HL-60 (cell line): ENCODE measurements around the gene YWHAQ.

Experiments used
- DNase-seq, 2 experiments: peaks; one replicate each; pipeline ENCODE4 v3.0.0-alpha.2; 2010 to 2020; ENCODE audit warnings: low read depth in 1 of 2, low spot score in 1 of 2
- H3K27ac ChIP-seq: fragments of 250-450 bp; sonication (Bioruptor Pico); replicated peaks from 2 replicates; pipeline ENCODE4 v1.5.1; 2020; ENCODE audit warnings: mild to moderate bottlenecking, moderate library complexity
- H3K27me3 ChIP-seq: fragments of 250-450 bp; sonication (Bioruptor Pico); 2 replicates; pipeline ENCODE4 v1.5.1; 2021; ENCODE audit warnings: mild to moderate bottlenecking, moderate library complexity; ENCODE audit not compliant: insufficient read depth, poor library complexity, severe bottlenecking
- H3K4me3 ChIP-seq: replicated peaks from 2 replicates; pipeline ENCODE4 v1.5.1; 2011; ENCODE audit warnings: mild to moderate bottlenecking, control low read depth, low read length; ENCODE audit not compliant: insufficient read depth
- GABPA ChIP-seq: IDR thresholded peaks from 2 replicates; pipeline ENCODE4 v1.6.1; 2012; ENCODE audit warnings: low read depth
- POLR2AphosphoS5 ChIP-seq: IDR thresholded peaks from 2 replicates; pipeline ENCODE4 v1.6.1; 2012; ENCODE audit warnings: low read depth
- SPI1 ChIP-seq: IDR thresholded peaks from 2 replicates; pipeline ENCODE4 v1.6.1; 2012; ENCODE audit warnings: low read depth, mild to moderate bottlenecking, borderline replicate concordance
- TF ChIP-seq, protein P1 (sequence below): IDR thresholded peaks from 2 replicates; pipeline ENCODE4 v1.6.1; 2012; ENCODE audit warnings: low read depth; ENCODE audit not compliant: insufficient replicate concordance
- TF ChIP-seq, protein P2 (sequence below): IDR thresholded peaks from one replicate; pipeline ENCODE4 v1.5.1; 2011; ENCODE audit warnings: low read length, control low read depth, inconsistent platforms; ENCODE audit not compliant: insufficient read depth

YWHAQ gene

GRCh38 chr2:9594366-9595054 lies 36.3 kb downstream of the YWHAQ start:
- Histone ChIP-seq H3K27me3 (no peaks in the 10 kb centered on the region), H3K27ac (no peak overlapping the region), H3K4me3 (no peak overlapping the region)
- TF ChIP-seq SPI1: no peak
- TF ChIP-seq, protein P1, sequence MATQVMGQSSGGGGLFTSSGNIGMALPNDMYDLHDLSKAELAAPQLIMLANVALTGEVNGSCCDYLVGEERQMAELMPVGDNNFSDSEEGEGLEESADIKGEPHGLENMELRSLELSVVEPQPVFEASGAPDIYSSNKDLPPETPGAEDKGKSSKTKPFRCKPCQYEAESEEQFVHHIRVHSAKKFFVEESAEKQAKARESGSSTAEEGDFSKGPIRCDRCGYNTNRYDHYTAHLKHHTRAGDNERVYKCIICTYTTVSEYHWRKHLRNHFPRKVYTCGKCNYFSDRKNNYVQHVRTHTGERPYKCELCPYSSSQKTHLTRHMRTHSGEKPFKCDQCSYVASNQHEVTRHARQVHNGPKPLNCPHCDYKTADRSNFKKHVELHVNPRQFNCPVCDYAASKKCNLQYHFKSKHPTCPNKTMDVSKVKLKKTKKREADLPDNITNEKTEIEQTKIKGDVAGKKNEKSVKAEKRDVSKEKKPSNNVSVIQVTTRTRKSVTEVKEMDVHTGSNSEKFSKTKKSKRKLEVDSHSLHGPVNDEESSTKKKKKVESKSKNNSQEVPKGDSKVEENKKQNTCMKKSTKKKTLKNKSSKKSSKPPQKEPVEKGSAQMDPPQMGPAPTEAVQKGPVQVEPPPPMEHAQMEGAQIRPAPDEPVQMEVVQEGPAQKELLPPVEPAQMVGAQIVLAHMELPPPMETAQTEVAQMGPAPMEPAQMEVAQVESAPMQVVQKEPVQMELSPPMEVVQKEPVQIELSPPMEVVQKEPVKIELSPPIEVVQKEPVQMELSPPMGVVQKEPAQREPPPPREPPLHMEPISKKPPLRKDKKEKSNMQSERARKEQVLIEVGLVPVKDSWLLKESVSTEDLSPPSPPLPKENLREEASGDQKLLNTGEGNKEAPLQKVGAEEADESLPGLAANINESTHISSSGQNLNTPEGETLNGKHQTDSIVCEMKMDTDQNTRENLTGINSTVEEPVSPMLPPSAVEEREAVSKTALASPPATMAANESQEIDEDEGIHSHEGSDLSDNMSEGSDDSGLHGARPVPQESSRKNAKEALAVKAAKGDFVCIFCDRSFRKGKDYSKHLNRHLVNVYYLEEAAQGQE: no peak
- no peak for TF ChIP-seq GABPA
- TF ChIP-seq, protein P2, sequence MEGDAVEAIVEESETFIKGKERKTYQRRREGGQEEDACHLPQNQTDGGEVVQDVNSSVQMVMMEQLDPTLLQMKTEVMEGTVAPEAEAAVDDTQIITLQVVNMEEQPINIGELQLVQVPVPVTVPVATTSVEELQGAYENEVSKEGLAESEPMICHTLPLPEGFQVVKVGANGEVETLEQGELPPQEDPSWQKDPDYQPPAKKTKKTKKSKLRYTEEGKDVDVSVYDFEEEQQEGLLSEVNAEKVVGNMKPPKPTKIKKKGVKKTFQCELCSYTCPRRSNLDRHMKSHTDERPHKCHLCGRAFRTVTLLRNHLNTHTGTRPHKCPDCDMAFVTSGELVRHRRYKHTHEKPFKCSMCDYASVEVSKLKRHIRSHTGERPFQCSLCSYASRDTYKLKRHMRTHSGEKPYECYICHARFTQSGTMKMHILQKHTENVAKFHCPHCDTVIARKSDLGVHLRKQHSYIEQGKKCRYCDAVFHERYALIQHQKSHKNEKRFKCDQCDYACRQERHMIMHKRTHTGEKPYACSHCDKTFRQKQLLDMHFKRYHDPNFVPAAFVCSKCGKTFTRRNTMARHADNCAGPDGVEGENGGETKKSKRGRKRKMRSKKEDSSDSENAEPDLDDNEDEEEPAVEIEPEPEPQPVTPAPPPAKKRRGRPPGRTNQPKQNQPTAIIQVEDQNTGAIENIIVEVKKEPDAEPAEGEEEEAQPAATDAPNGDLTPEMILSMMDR: no peak
- TF ChIP-seq POLR2AphosphoS5: no peak
- DNase-seq: no peak

- no peak for DNase-seq
- TF ChIP-seq, protein P2: no peak
- TF ChIP-seq SPI1: no peak
- TF ChIP-seq POLR2AphosphoS5: no peak
- no peak for TF ChIP-seq GABPA
- TF ChIP-seq, protein P1: no peak
- Histone ChIP-seq H3K4me3 (no peak overlapping the region), H3K27me3 (no peaks in the 10 kb centered on the region), H3K27ac (no peak overlapping the region)
These were observed 36.9 kb downstream of the YWHAQ start for GRCh38 chr2:9593925-9594324.

DNA sequence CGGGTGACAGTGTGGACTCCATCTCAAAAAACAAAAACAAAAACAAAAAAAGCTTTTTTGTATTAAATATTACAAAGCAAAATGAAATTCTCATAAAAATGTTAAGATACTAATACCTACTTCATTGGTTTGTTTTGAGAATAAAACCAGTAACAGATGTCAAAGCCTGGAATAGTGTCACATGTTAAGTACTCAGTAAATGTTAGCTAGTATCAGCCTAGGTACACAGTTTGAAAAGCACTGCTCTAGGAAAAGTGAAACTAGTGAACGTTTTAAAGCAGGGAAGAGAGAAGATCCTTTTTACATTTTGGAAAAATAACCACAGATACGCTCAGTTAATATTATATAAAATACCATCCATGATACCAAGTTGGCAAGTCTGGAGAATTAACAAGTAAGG lies 38.1 kb downstream of the YWHAQ start:
- Histone ChIP-seq H3K27ac (no peak overlapping the region), H3K4me3 (no peak overlapping the region), H3K27me3 (no peaks in the 10 kb centered on the region)
- DNase-seq: no peak
- no peak for TF ChIP-seq POLR2AphosphoS5
- TF ChIP-seq, protein P1: no peak
- no peak for TF ChIP-seq GABPA
- no peak for TF ChIP-seq SPI1
- TF ChIP-seq, protein P2: no peak
